ENCODE results near the gene ZDHHC14.
"Not testable (repeated sequence)": the region's sequence is repeated elsewhere in the genome, so short reads cannot be mapped to it uniquely, and the experiment has no call there.

ZDHHC14 gene

GRCh38 chr6:157462956-157463742 lies 82.2 kb downstream of the ZDHHC14 start:
- DNase-seq (ENCODE audit: low spot score), result no peak
- Mint-ChIP-seq H3K36me3 (ENCODE audit: low read depth) (peaks cover 3% of the 10 kb centered on the region), H3K9me3 (no peaks in the 10 kb centered on the region), H3K4me1 (ENCODE audit: low read depth) (peaks cover 43% of the 10 kb centered on the region), H3K4me3 (no peak overlapping the region), H3K27me3 (ENCODE audit: low read depth) (no peaks in the 10 kb centered on the region), H3K27ac (no peak overlapping the region)

GRCh38 chr6:157463743-157464135 lies 82.7 kb downstream of the ZDHHC14 start:
- H3K4me3 Mint-ChIP-seq; H3K9me3 Mint-ChIP-seq; DNase-seq (ENCODE audit: low spot score); H3K27me3 Mint-ChIP-seq (ENCODE audit: low read depth); H3K36me3 Mint-ChIP-seq (ENCODE audit: low read depth); H3K27ac Mint-ChIP-seq: not testable (repeated sequence)
- H3K4me1 Mint-ChIP-seq (ENCODE audit: low read depth), result peaks cover 45% of the 10 kb centered on the region

GRCh38 chr6:157464653-157465535 lies 83.9 kb downstream of the ZDHHC14 start:
- Mint-ChIP-seq H3K9me3 (no peaks in the 10 kb centered on the region), H3K27me3 (ENCODE audit: low read depth) (no peaks in the 10 kb centered on the region), H3K4me1 (ENCODE audit: low read depth) (peaks cover 41% of the 10 kb centered on the region), H3K36me3 (ENCODE audit: low read depth) (peaks cover 1% of the 10 kb centered on the region), H3K4me3 (peak overlapping the region; percentile 62), H3K27ac (peak overlapping the region; percentile 91)
- DNase-seq (ENCODE audit: low spot score), result peak; percentile 46

- H3K27ac Mint-ChIP-seq, result no peak overlapping the region
- no peak for DNase-seq (ENCODE audit: low spot score)
- no peaks in the 10 kb centered on the region for H3K27me3 Mint-ChIP-seq (ENCODE audit: low read depth)
- peaks cover 1% of the 10 kb centered on the region for H3K36me3 Mint-ChIP-seq (ENCODE audit: low read depth)
- no peaks in the 10 kb centered on the region for H3K9me3 Mint-ChIP-seq
- peaks cover 31% of the 10 kb centered on the region for H3K4me1 Mint-ChIP-seq (ENCODE audit: low read depth)
- H3K4me3 Mint-ChIP-seq, result no peak overlapping the region
Observed at GRCh38 chr6:157466342-157466648, 85.3 kb downstream of the ZDHHC14 start.

GRCh38 chr6:157467339-157467738 lies 86.3 kb downstream of the ZDHHC14 start:
- peaks cover 30% of the 10 kb centered on the region for H3K4me1 Mint-ChIP-seq (ENCODE audit: low read depth)
- H3K9me3 Mint-ChIP-seq; H3K4me3 Mint-ChIP-seq; DNase-seq (ENCODE audit: low spot score); H3K27ac Mint-ChIP-seq; H3K27me3 Mint-ChIP-seq (ENCODE audit: low read depth); H3K36me3 Mint-ChIP-seq (ENCODE audit: low read depth): not testable (repeated sequence)

- DNase-seq (ENCODE audit: low spot score), result no peak
- Mint-ChIP-seq H3K9me3 (no peaks in the 10 kb centered on the region), H3K27me3 (ENCODE audit: low read depth) (no peaks in the 10 kb centered on the region), H3K27ac (no peak overlapping the region), H3K4me3 (no peak overlapping the region), H3K36me3 (ENCODE audit: low read depth) (peaks cover 1% of the 10 kb centered on the region), H3K4me1 (ENCODE audit: low read depth) (peaks cover 23% of the 10 kb centered on the region)
Observed at GRCh38 chr6:157468054-157468453, 87.1 kb downstream of the ZDHHC14 start.

GRCh38 chr6:157468574-157468973 lies 87.6 kb downstream of the ZDHHC14 start:
- DNase-seq (ENCODE audit: low spot score), result no peak
- Mint-ChIP-seq H3K4me3 (no peak overlapping the region), H3K9me3 (no peaks in the 10 kb centered on the region), H3K27ac (no peak overlapping the region), H3K27me3 (ENCODE audit: low read depth) (no peaks in the 10 kb centered on the region), H3K36me3 (ENCODE audit: low read depth) (peaks cover 1% of the 10 kb centered on the region), H3K4me1 (ENCODE audit: low read depth) (peaks cover 22% of the 10 kb centered on the region)

- H3K4me1 Mint-ChIP-seq (ENCODE audit: low read depth), result peaks cover 22% of the 10 kb centered on the region
- no peaks in the 10 kb centered on the region for H3K9me3 Mint-ChIP-seq
- peaks cover 1% of the 10 kb centered on the region for H3K36me3 Mint-ChIP-seq (ENCODE audit: low read depth)
- no peaks in the 10 kb centered on the region for H3K27me3 Mint-ChIP-seq (ENCODE audit: low read depth)
- H3K4me3 Mint-ChIP-seq, result no peak overlapping the region
- no peak for DNase-seq (ENCODE audit: low spot score)
- H3K27ac Mint-ChIP-seq, result no peak overlapping the region
Observed at GRCh38 chr6:157469378-157469777, 88.4 kb downstream of the ZDHHC14 start.

- Mint-ChIP-seq H3K4me3 (no peak overlapping the region), H3K27me3 (ENCODE audit: low read depth) (peaks cover 8% of the 10 kb centered on the region), H3K4me1 (ENCODE audit: low read depth) (peaks cover 21% of the 10 kb centered on the region), H3K27ac (no peak overlapping the region), H3K9me3 (peaks cover 14% of the 10 kb centered on the region), H3K36me3 (ENCODE audit: low read depth) (peaks cover 4% of the 10 kb centered on the region)
- DNase-seq (ENCODE audit: low spot score), result no peak
Observed at GRCh38 chr6:157471077-157471686, 90.2 kb downstream of the ZDHHC14 start.

- Mint-ChIP-seq H3K4me1 (ENCODE audit: low read depth) (peaks cover 26% of the 10 kb centered on the region), H3K36me3 (ENCODE audit: low read depth) (peaks cover 8% of the 10 kb centered on the region), H3K27me3 (ENCODE audit: low read depth) (peaks cover 14% of the 10 kb centered on the region)
Observed at GRCh38 chr6:157471895-157472686, 91.1 kb downstream of the ZDHHC14 start.

GRCh38 chr6:157476797-157477196 lies 95.8 kb downstream of the ZDHHC14 start:
- Mint-ChIP-seq H3K9me3 (peaks cover 16% of the 10 kb centered on the region), H3K27ac (no peak overlapping the region), H3K4me3 (no peak overlapping the region), H3K27me3 (ENCODE audit: low read depth) (peaks cover 14% of the 10 kb centered on the region), H3K36me3 (ENCODE audit: low read depth) (peaks cover 8% of the 10 kb centered on the region), H3K4me1 (ENCODE audit: low read depth) (peaks cover 27% of the 10 kb centered on the region)
- DNase-seq (ENCODE audit: low spot score), result no peak

More at GRCh38 chr6:157471895-157472686, 91.1 kb downstream of the ZDHHC14 start:
- Mint-ChIP-seq H3K27ac (no peak overlapping the region), H3K4me3 (no peak overlapping the region), H3K9me3 (peaks cover 16% of the 10 kb centered on the region)
- no peak for DNase-seq (ENCODE audit: low spot score)

GRCh38 chr6:157478926-157479325 lies 97.9 kb downstream of the ZDHHC14 start:
- no peak for DNase-seq (ENCODE audit: low spot score)
- Mint-ChIP-seq H3K4me1 (ENCODE audit: low read depth) (peaks cover 24% of the 10 kb centered on the region), H3K36me3 (ENCODE audit: low read depth) (peaks cover 11% of the 10 kb centered on the region), H3K9me3 (peaks cover 19% of the 10 kb centered on the region), H3K27ac (no peak overlapping the region), H3K27me3 (ENCODE audit: low read depth) (peaks cover 14% of the 10 kb centered on the region), H3K4me3 (no peak overlapping the region)

- Mint-ChIP-seq H3K27me3 (ENCODE audit: low read depth) (peaks cover 14% of the 10 kb centered on the region), H3K27ac (no peak overlapping the region), H3K4me3 (no peak overlapping the region), H3K9me3 (peaks cover 19% of the 10 kb centered on the region), H3K4me1 (ENCODE audit: low read depth) (peaks cover 17% of the 10 kb centered on the region), H3K36me3 (ENCODE audit: low read depth) (peaks cover 11% of the 10 kb centered on the region)
- DNase-seq (ENCODE audit: low spot score), result no peak
Observed at GRCh38 chr6:157479464-157480303, 98.7 kb downstream of the ZDHHC14 start.
